ENCODE measurements around the gene ADAM29.

- TF ChIP-seq CTCF (conservative IDR thresholded peaks at IDR 0.05; ENCODE audit: low read depth in 2 of 2) (no peak), EZH2 (IDR thresholded peaks at IDR 0.05; ENCODE audit: low read depth, unreplicated experiment) (no peak), REST (IDR thresholded peaks at IDR 0.05; ENCODE audit: unreplicated experiment) (no peak), EZH2phosphoT487 (IDR thresholded peaks at IDR 0.05; ENCODE audit: unreplicated experiment) (no peak), ETS1 (IDR thresholded peaks at IDR 0.05) (no peak), ZNF114 (CRISPR knock-in tag; IDR thresholded peaks at IDR 0.05) (no peak)
These were observed 1.8 kb downstream of the ADAM29 start for GRCh38 chr4:174919886-174920423.

Data from GM23338 (cell line).